HG03095 (cell line): ENCODE measurements around the gene HYOU1.
A peak's percentile ranks its signal among the peaks of the same experiment; 100 is the strongest.
"Not testable (repeated sequence)": the region's sequence is repeated elsewhere in the genome, so short reads cannot be mapped to it uniquely, and the experiment has no call there.

Experiments
- ATAC-seq: cut with Tn5 transposase; IDR thresholded peaks from one replicate; pipeline ENCODE4 v1.9.1; 2021; ENCODE audit warnings: moderate library complexity; ENCODE audit not compliant: unreplicated experiment

HYOU1 gene

GRCh38 chr11:119047205-119047604, 9.8 kb downstream of the HYOU1 start:
- no peak for ATAC-seq

DNA sequence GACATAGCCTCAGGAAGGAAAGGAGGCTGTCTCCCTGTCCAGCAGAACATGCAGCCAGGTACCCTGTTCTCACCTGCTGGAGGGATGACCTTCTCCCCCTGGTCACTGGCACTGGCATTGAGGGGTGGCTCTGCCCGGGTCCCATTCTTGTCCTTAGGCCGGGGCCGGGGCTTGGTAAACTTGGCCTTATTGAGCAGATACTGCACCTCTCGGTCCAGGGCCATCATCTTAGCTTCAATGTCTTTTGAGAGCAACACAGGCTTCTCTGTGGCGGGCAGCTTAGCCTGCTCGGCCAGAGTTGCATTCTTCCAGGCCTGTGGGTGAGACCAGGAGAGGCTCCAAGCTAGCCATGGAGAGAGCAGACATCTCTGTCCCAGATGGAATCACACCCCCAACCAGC, 10.5 kb downstream of the HYOU1 start:
- no peak for ATAC-seq

DNA sequence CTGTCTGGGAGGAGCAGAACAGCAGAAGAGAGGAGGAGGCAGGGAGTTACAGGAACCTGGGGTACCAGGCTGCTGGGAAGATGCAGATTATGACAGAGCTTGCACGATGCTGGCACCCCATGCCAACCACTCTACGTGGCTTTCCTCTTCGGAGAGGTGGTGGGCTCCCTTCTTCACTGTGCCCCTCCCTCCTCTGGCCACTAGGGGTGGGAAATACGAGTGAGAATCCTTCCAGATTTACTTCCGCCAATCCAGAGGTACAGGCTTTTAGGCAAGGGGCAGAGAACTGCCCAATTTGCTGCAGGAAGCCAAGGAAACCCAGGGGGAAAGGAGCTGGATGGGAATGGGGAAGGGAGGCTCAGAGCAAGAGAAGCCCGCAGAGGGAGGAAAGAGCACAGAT, 12.3 kb downstream of the HYOU1 start:
- ATAC-seq, result no peak

DNA sequence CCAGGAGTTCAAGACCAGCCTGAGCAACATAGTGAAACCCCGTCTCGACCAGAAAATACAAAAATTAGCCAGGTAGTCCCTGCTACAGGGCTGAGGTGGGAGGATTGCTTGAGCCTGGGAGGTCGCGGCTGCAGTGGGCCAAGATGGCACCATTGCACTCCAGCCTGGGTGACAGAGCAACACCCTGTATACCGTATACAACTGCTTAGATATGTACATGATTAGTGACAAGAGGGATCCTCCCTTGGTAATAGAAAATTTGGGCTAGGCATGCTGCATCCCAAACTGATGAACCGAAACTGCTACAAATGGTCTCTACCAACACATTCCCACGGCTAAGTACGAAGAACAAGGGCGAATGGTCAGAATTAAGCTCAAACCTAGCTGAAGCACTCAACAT, 14.1 kb downstream of the HYOU1 start:
- no peak for ATAC-seq

- no peak for ATAC-seq
These were observed 15.0 kb downstream of the HYOU1 start for GRCh38 chr11:119041821-119042514.

- ATAC-seq, result not testable (repeated sequence)
These were observed 17.5 kb downstream of the HYOU1 start for GRCh38 chr11:119039471-119039870.

DNA sequence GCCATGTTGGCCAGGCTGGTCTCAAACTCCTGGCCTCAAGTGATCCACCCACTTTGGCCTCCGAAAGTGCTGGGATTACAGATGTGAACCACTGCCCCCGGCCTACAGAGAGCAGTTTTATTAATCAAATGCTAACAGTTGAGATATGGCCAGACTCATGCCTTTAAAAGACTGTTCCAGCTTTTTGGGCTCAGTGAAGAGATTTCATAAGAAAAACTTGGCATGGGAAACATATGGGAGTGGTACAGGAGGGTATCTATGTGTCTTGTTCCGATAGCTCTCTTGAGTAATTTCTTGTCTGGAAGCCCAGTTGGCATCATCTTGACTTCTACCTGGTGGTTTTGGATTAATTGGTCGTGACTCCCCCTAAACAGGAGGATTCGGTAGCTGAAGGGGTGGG, 18.1 kb downstream of the HYOU1 start:
- ATAC-seq, result no peak

- no peak for ATAC-seq
These were observed 22.2 kb downstream of the HYOU1 start for GRCh38 chr11:119034813-119035212.

GRCh38 chr11:119033421-119033820, 23.6 kb downstream of the HYOU1 start:
- ATAC-seq, result not testable (repeated sequence)

GRCh38 chr11:119031912-119032280, 25.1 kb downstream of the HYOU1 start:
- no peak for ATAC-seq

DNA sequence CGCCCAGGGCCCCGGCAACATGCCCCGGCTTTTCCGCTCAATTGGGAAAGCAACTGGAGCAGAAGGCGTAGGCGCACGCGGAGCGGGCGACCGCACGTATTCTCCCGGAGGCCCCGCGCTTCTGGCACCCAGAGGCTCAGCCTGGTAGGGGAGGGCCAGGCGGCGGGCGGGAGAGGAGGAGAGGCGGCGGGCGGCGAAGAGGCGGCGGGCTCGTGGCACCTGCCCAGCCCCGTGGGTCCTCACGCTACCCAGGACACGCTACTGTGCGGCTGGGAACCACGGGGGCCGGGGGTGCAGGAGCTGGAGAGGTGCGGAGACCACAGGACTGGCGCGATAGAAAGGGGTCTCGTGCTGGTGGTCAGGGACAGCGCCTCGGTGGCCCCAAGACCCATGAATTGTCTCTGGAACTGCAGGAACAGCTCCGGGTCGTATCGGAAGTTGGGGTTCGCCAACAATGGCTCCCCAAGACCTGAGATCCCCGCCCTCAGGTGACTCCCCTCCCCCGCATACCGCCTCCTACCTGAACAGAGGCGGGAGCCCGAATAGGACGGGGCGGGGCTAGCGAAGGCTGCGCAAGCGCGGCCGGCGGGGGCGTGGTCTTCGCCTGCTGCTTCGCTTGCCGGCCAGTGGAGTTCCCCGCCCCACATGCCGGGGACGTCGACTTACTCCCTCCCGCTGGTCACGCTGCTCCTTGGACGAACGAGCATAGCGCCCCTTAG, 26.5 kb downstream of the HYOU1 start, which contains the start of gene SLC37A4:
Gene SLC37A4, minus strand, starts transcription at position 549 of the 719 bp plus-strand sequence.
- peak; percentile 78 for ATAC-seq

GRCh38 chr11:119030029-119030328, 27.0 kb downstream of the HYOU1 start:
- peak; percentile 8 for ATAC-seq

GRCh38 chr11:119029340-119030028, 27.5 kb downstream of the HYOU1 start:
- peak; percentile 2 for ATAC-seq

- no peak for ATAC-seq
These were observed 28.0 kb downstream of the HYOU1 start for GRCh38 chr11:119029069-119029339.

- ATAC-seq, result no peak
These were observed 28.5 kb downstream of the HYOU1 start for GRCh38 chr11:119028346-119029068.

GRCh38 chr11:119027561-119028345, 29.3 kb downstream of the HYOU1 start:
- ATAC-seq, result no peak

DNA sequence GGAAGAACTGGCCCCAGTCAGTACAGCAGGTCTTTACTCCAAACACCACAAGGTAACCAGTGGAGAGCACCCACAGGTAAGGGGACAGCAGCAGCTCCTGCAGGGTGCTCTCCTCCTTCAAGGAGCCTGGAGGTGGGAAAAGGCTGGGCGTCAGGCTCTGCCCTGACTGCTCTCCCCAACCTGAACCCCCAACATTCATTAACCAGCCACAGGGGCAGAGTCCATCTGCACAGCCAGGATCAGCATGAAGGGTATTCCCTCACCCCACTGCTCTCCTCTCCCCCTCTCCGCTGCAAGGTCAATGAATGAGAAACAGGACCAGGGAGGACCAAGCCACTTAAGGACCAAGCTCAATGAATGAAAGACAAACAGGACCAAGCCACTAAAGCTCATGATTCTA, 30.0 kb downstream of the HYOU1 start:
- no peak for ATAC-seq

- no peak for ATAC-seq
These were observed 30.8 kb downstream of the HYOU1 start for GRCh38 chr11:119025978-119026766.

DNA sequence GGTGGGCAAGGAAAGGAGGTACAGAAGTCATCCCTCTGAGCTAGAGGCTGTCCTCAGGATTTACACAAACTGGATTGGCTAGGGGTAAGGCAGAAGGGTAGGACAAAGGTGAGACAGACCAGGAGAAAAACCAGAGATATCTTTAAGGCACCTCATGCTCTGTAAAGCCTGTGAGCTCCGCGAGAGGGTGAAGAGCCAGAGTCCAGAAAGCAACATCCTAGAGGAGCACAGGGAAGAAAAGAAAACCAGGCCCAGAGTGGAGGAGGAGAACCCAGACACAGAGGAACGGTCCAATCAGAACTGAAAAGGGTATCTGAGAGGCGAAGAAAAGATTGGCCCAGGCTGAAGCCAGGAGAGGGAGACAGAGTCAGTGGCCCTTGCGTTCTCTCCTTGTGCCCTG, 31.5 kb downstream of the HYOU1 start:
- no peak for ATAC-seq

DNA sequence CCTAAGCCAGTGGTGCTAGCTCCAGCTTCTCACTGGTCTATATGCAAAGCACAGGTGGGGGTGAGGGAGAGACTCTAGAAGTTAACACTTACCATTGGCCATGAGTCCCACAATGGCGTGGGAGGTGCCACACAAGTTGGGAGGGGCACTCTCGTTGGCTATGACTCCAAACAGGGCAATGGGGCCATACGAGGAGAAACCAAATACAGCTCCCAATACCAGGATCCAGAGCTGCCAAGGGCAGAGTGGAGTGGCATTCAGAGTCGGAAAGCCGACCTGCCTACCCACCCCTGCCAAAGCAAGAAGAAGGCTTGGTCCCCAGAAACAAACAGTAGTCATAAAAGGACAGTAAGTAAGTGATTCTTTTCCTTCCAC, 31.9 kb downstream of the HYOU1 start:
- ATAC-seq, result no peak
